ENCODE data around the gene ZNF835.

- TF ChIP-seq CTCF (conservative IDR thresholded peaks at IDR 0.05), result no peak
- TF ChIP-seq EZH2 (IDR thresholded peaks at IDR 0.05; ENCODE audit: low read depth), result no peak
Measured at GRCh38 chr19:56639217-56639616, 32.3 kb downstream of the ZNF835 start.

Measured in PC-9 (cell line).